Body of pancreas (tissue), 4 donors: Measurements from ENCODE around the gene USP46.

Source experiments
- CTCF ChIP-seq, 7 experiments: fragments of 450-650 bp in 4 of 7; fragments of 200-600 bp in 3 of 7; sonication (generic) in 3 of 7; IDR thresholded peaks; one replicate each; pipeline ENCODE4 v1.5.1; 2016 to 2019; ENCODE audit warnings: antibody characterized with exemption in 7 of 7
- POLR2A ChIP-seq, 3 donors: fragments of 450-650 bp; IDR thresholded peaks; one replicate each; pipeline ENCODE4 v1.6.1; 2016; ENCODE audit warnings: antibody characterized with exemption in 3 of 3, mild to moderate bottlenecking in 2 of 3

GRCh38 chr4:52550186-52550585, 108.9 kb downstream of the USP46 start:
- TF ChIP-seq CTCF (IDR thresholded peaks at IDR 0.05) (no peak), POLR2A (IDR thresholded peaks at IDR 0.05) (no peak)
